Tibial nerve (tissue), 4 donors: ENCODE measurements around the gene SMAD6. TPM values are rescaled to one million over a fixed set of nuclear protein-coding genes. Genes with fewer than 3 reads are reported as not detected.
"Not testable (repeated sequence)": the region's sequence is repeated elsewhere in the genome, so short reads cannot be mapped to it uniquely, and the experiment has no call there.

Experiments used
- DNase-seq, 2 donors: peaks; one replicate each; pipeline ENCODE4 v3.0.0-alpha.2; 2019; ENCODE audit warnings: low spot score in 2 of 2
- H3K27ac ChIP-seq, 4 donors: fragments of 200-600 bp; sonication (generic) in 3 of 4; one replicate each; pipeline ENCODE4 v1.5.1; 2017 to 2019; ENCODE audit warnings: mild to moderate bottlenecking in 1 of 4
- H3K27me3 ChIP-seq, 2 donors: fragments of 200-600 bp; sonication (generic) in 1 of 2; one replicate each; pipeline versions ENCODE4 v1.5.1 to v1.6.0; 2017 to 2019
- H3K36me3 ChIP-seq, 3 donors: fragments of 200-600 bp; sonication (generic); one replicate each; pipeline ENCODE4 v1.5.1; 2018 to 2019
- H3K4me1 ChIP-seq, 4 donors: fragments of 200-600 bp; sonication (generic) in 3 of 4; one replicate each; pipeline ENCODE4 v1.5.1; 2017 to 2019
- H3K4me3 ChIP-seq, 4 donors: fragments of 200-600 bp; sonication (generic) in 3 of 4; one replicate each; pipeline ENCODE4 v1.5.1; 2017 to 2019; ENCODE audit warnings: mild to moderate bottlenecking in 1 of 4, moderate library complexity in 1 of 4
- H3K9me3 ChIP-seq, 4 donors: fragments of 200-600 bp; sonication (generic) in 3 of 4; one replicate each; pipeline ENCODE4 v1.5.1; 2017 to 2019
- CTCF ChIP-seq, 5 experiments: fragments of 200-600 bp in 3 of 5; fragments of 450-650 bp in 2 of 5; sonication (generic) in 3 of 5; IDR thresholded peaks; one replicate each; pipeline ENCODE4 v1.5.1; 2016 to 2019; ENCODE audit warnings: antibody characterized with exemption in 5 of 5, mild to moderate bottlenecking in 3 of 5, moderate library complexity in 2 of 5
- EP300 ChIP-seq, 2 donors: sonication (generic); formaldehyde crosslinking; IDR thresholded peaks; one replicate each; pipeline ENCODE4 v1.6.1; 2017; ENCODE audit warnings: antibody characterized with exemption in 2 of 2, mild to moderate bottlenecking in 1 of 2
- POLR2A ChIP-seq, 2 donors: fragments of 450-650 bp; IDR thresholded peaks; one replicate each; pipeline ENCODE4 v1.6.1; 2017; ENCODE audit warnings: antibody characterized with exemption in 2 of 2, mild to moderate bottlenecking in 2 of 2, moderate library complexity in 2 of 2
- WGBS, 2 donors: methylation state at CpG; one replicate each; pipeline ENCODE4 v1.1.5; 2018; 5-methylcytosine and 5-hydroxymethylcytosine counted together
- total RNA-seq, 4 donors: library from RNA; depleted of rRNA; stranded (reverse); fragments of >200 nt; gene quantifications; one replicate each; pipeline ENCODE4 v1.1.0, GENCODE V29; 2016

SMAD6 gene
- total RNA-seq, 4 donors from 2014 or later, result 41.9 to 57.2 (median 48.6) TPM

GRCh38 chr15:66757521-66757920, 55.5 kb downstream of the SMAD6 start:
- no peak for DNase-seq
- no peak overlapping the region for H3K4me3 ChIP-seq
- peaks cover 0 to 22% (median 0%) of the 10 kb centered on the region in 3 donors for H3K36me3 ChIP-seq
- no peak for TF ChIP-seq CTCF (IDR thresholded peaks at IDR 0.05)
- TF ChIP-seq EP300 (IDR thresholded peaks at IDR 0.05), result no peak
- no peak for TF ChIP-seq POLR2A (IDR thresholded peaks at IDR 0.05)
- 81 to 84% methylated on average over 9 to 11 of the region's 11 CpGs for WGBS, 2 donors
- H3K4me1 ChIP-seq, result peaks cover 0 to 58% (median 22%) of the 10 kb centered on the region in 4 donors
- H3K9me3 ChIP-seq, result peaks cover 0 to 13% (median 3%) of the 10 kb centered on the region in 4 donors
- no peaks in the 10 kb centered on the region for H3K27me3 ChIP-seq
- peak overlapping the region in 1 of 4 donors; percentile 45 for H3K27ac ChIP-seq

DNA sequence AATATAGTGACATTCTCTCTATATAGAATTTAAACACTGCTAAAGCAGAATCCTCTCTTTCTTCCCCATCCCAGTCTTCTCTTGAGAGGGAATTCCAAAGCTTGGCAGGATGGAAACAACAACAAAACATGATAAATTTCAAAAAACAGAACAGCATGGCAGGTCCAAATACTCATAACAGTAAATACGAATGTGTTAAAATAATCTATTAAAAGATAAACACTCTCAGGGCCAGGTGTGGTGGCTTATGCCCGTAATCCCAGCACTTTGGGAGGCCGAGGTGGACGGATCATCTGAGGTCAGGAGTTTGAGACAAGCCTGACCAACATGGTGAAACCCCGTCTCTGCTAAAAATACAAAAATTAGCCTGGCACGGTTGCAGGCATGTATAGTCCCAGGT, 56.2 kb downstream of the SMAD6 start:
- H3K27ac ChIP-seq, result peak overlapping the region in 1 of 4 donors; percentile 45
- not testable (repeated sequence) for H3K4me3 ChIP-seq, DNase-seq, H3K27me3 ChIP-seq
- H3K4me1 ChIP-seq, result peaks cover 0 to 61% (median 29%) of the 10 kb centered on the region in 4 donors
- peaks cover 0 to 22% (median 0%) of the 10 kb centered on the region in 3 donors for H3K36me3 ChIP-seq
- peaks cover 0 to 13% (median 3%) of the 10 kb centered on the region in 4 donors for H3K9me3 ChIP-seq
- 92 to 93% methylated on average over 6 of the region's 6 CpGs for WGBS, 2 donors

DNA sequence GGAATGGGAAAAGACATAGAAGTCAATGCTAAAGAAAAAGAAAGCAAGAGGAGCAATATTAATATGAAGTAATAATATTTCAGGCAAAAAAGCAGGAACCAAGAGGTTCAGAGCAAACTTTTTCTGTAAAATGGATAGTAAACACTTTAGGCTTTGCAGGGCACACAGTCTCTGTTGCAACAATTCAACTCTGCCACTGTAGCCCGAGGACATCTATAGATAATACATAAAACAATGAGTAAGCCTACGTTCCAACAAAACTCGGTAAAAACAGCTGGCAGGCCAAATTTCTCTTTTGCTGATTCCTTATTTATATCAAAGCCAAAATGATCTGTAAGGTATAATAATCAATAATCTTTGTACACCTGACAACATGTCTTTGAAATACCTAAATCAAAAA, 56.8 kb downstream of the SMAD6 start:
- H3K27me3 ChIP-seq, result no peaks in the 10 kb centered on the region
- no peak for DNase-seq
- H3K9me3 ChIP-seq, result peaks cover 0 to 13% (median 3%) of the 10 kb centered on the region in 4 donors
- no peak overlapping the region for H3K4me3 ChIP-seq
- H3K36me3 ChIP-seq, result peaks cover 0 to 22% (median 0%) of the 10 kb centered on the region in 3 donors
- peaks cover 0 to 62% (median 35%) of the 10 kb centered on the region in 4 donors for H3K4me1 ChIP-seq
- 65 to 72% methylated on average over 3 of the region's 3 CpGs for WGBS, 2 donors
- TF ChIP-seq CTCF (IDR thresholded peaks at IDR 0.05), result no peak
- TF ChIP-seq EP300 (IDR thresholded peaks at IDR 0.05), result no peak
- TF ChIP-seq POLR2A (IDR thresholded peaks at IDR 0.05), result no peak
- H3K27ac ChIP-seq, result no peak overlapping the region

DNA sequence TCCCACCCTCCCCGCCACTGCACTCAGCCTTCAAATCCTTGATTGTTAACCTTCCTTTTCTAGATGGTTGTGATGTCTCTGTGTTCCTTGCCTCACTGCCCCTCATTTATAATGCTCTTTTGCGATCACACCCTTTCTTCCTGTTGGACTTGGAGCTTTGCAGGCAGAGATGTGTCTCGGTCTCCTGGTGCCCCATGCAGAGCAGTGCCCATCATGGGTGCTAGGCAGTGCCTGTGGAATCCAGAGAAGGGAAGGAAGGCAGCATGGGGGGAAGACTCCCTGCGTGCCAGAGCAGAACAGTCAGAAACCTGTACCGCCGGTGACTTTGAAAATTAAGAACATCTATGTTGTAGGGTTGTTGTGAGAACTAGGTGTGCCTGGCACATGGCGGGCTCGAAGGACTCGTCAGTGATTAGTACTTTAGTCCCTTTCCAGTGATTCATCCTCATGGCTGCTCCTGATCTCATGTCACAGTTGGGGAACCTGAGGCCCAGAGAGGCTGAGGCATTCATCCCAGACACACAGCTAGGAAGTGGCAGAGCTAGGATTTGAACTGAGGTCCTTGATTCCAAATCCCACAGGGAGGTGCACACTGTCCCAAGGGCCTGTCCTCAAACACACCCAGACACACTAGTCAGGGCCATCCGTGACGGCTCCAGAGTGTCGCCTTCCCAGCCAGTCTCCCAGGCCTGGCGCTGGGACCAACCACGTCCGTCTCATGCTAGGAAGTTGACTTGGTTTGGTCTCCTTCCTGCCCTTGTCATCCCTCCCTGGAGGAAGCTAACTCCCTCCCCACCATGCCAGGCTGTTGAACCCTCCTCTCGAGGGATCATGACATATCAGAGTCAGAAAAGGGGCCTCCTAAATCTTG, 58.3 kb downstream of the SMAD6 start:
- no peak for TF ChIP-seq CTCF (IDR thresholded peaks at IDR 0.05)
- no peak for TF ChIP-seq POLR2A (IDR thresholded peaks at IDR 0.05)
- no peak for TF ChIP-seq EP300 (IDR thresholded peaks at IDR 0.05)
- Histone ChIP-seq H3K27me3 (no peaks in the 10 kb centered on the region), H3K4me3 (no peak overlapping the region), H3K27ac (peak overlapping the region; percentile 35 to 67 (median 55)), H3K4me1 (peaks cover 0 to 70% (median 41%) of the 10 kb centered on the region in 4 donors), H3K9me3 (peaks cover 0 to 4% (median under 1%) of the 10 kb centered on the region in 4 donors), H3K36me3 (peaks cover 0 to 11% (median 0%) of the 10 kb centered on the region in 3 donors)
- WGBS, 2 donors, result 89 to 90% methylated on average over 10 to 13 of the region's 16 CpGs
- DNase-seq, result no peak

DNA sequence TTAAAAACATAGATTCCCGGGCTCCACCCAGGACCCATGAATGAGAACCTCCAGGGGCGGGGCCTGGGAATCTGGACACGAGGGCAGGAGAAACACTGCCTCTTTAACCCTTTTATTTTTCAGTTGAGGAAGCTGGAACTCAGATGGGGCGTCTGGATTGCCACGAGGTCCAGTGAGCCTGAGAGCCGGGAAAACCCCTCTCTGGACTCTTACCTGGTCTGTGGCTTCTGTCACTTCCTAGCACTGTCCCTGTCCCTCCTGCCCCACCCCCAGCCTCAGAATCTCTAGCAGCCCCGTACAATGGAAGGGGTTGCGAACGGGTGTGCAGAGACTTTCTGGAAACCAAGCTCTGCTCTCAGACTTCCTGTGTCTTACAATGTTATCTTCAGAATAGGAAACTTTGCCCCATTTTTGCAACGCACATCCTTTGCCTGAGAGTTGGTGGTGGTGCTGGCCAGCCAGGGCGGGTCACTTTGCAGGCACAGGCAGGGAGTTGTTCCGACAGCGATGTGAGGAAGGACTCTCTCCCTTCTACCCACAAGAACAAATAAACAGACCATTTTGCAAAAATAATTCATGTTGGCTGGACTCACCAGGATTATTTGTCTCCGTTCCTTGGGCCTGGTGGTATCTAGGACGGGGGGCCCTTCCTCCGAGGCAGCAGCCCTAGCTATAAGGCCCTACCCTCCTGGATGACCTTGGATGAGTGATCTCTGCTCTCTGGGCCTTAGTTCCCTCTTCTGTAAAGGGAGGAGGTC, 59.1 kb downstream of the SMAD6 start:
- H3K4me1 ChIP-seq, result peaks cover 0 to 72% (median 49%) of the 10 kb centered on the region in 4 donors
- TF ChIP-seq POLR2A (IDR thresholded peaks at IDR 0.05), result no peak
- no peak for TF ChIP-seq CTCF (IDR thresholded peaks at IDR 0.05)
- peak in 1 of 2 donors; percentile 35 for TF ChIP-seq EP300 (IDR thresholded peaks at IDR 0.05)
- H3K27me3 ChIP-seq, result no peaks in the 10 kb centered on the region
- peaks cover 0 to 6% (median 0%) of the 10 kb centered on the region in 3 donors for H3K36me3 ChIP-seq
- H3K27ac ChIP-seq, result peak overlapping the region; percentile 35 to 67 (median 55)
- WGBS, 2 donors, result 51 to 56% methylated on average over 16 of the region's 16 CpGs
- no peaks in the 10 kb centered on the region for H3K9me3 ChIP-seq
- DNase-seq, result no peak
- no peak overlapping the region for H3K4me3 ChIP-seq
